ENCODE results near the gene CPSF4L. TPM values are rescaled to one million over a fixed set of nuclear protein-coding genes. Genes with fewer than 3 reads are reported as not detected.

Gene CPSF4L
- total RNA-seq, 1 donor from 2014 or later: not detected

GRCh38 chr17:73262676-73263642, 1.3 kb upstream of the CPSF4L start:
- no peaks in the 10 kb centered on the region for H3K36me3 Mint-ChIP-seq
- H2AFZ ChIP-seq (replicated peaks): no peak overlapping the region
- H3K79me2 ChIP-seq (ENCODE audit: low read depth): no peaks in the 10 kb centered on the region
- H3K27ac ChIP-seq: no peak overlapping the region
- H3K4me3 Mint-ChIP-seq: no peak overlapping the region
- peaks cover 12% of the 10 kb centered on the region for H3F3A ChIP-seq (ENCODE audit: low read depth)
- peak overlapping the region; percentile 96 for H3K27ac Mint-ChIP-seq
- TF ChIP-seq EZH2 (IDR thresholded peaks at IDR 0.05) (no peak), EZH2phosphoT487 (IDR thresholded peaks at IDR 0.05) (no peak)
- TF ChIP-seq, protein P1, sequence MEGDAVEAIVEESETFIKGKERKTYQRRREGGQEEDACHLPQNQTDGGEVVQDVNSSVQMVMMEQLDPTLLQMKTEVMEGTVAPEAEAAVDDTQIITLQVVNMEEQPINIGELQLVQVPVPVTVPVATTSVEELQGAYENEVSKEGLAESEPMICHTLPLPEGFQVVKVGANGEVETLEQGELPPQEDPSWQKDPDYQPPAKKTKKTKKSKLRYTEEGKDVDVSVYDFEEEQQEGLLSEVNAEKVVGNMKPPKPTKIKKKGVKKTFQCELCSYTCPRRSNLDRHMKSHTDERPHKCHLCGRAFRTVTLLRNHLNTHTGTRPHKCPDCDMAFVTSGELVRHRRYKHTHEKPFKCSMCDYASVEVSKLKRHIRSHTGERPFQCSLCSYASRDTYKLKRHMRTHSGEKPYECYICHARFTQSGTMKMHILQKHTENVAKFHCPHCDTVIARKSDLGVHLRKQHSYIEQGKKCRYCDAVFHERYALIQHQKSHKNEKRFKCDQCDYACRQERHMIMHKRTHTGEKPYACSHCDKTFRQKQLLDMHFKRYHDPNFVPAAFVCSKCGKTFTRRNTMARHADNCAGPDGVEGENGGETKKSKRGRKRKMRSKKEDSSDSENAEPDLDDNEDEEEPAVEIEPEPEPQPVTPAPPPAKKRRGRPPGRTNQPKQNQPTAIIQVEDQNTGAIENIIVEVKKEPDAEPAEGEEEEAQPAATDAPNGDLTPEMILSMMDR (IDR thresholded peaks at IDR 0.05): no peak
- no peaks in the 10 kb centered on the region for H3K9me3 ChIP-seq (ENCODE audit: low read depth)
- H3K9ac ChIP-seq: no peak overlapping the region
- H3K4me2 ChIP-seq: peak overlapping the region; percentile 63
- no peak overlapping the region for H3K4me3 ChIP-seq
- peaks cover 2% of the 10 kb centered on the region for H3K9me3 Mint-ChIP-seq
- peaks cover 4% of the 10 kb centered on the region for H4K20me1 ChIP-seq (ENCODE audit: low read depth)
- peaks cover 13% of the 10 kb centered on the region for H3K27me3 Mint-ChIP-seq (ENCODE audit: insufficient read depth, low read depth)
- peaks cover 31% of the 10 kb centered on the region for H3K4me1 Mint-ChIP-seq
- H3K36me3 ChIP-seq: no peaks in the 10 kb centered on the region
- no peak for DNase-seq (ENCODE audit: low spot score)
- no peaks in the 10 kb centered on the region for H3K27me3 ChIP-seq
- peaks cover 22% of the 10 kb centered on the region for H3K4me1 ChIP-seq

GRCh38 chr17:73261952-73262675, 434 bp upstream of the CPSF4L start:
- Histone ChIP-seq H3K36me3 (no peaks in the 10 kb centered on the region), H4K20me1 (ENCODE audit: low read depth) (peaks cover 4% of the 10 kb centered on the region), H3K4me1 (peaks cover 18% of the 10 kb centered on the region), H3F3A (ENCODE audit: low read depth) (peaks cover 11% of the 10 kb centered on the region), H3K27me3 (no peaks in the 10 kb centered on the region), H3K4me3 (no peak overlapping the region), H3K9ac (no peak overlapping the region), H3K79me2 (ENCODE audit: low read depth) (no peaks in the 10 kb centered on the region), H3K4me2 (peak overlapping the region; percentile 63), H3K27ac (no peak overlapping the region), H3K9me3 (ENCODE audit: low read depth) (no peaks in the 10 kb centered on the region), H2AFZ (replicated peaks) (no peak overlapping the region)
- Mint-ChIP-seq H3K4me1 (peaks cover 33% of the 10 kb centered on the region), H3K9me3 (peaks cover 2% of the 10 kb centered on the region), H3K27ac (peak overlapping the region; percentile 96), H3K27me3 (ENCODE audit: insufficient read depth, low read depth) (peaks cover 13% of the 10 kb centered on the region), H3K36me3 (no peaks in the 10 kb centered on the region), H3K4me3 (peak overlapping the region; percentile 43)
- peak; percentile 69 for DNase-seq (ENCODE audit: low spot score)
- TF ChIP-seq, protein P1 (IDR thresholded peaks at IDR 0.05): no peak
- TF ChIP-seq EZH2phosphoT487 (IDR thresholded peaks at IDR 0.05) (no peak), EZH2 (IDR thresholded peaks at IDR 0.05) (no peak)

GRCh38 chr17:73257516-73257915, 4.2 kb downstream of the CPSF4L start:
- Histone ChIP-seq H3K27me3 (peaks cover 9% of the 10 kb centered on the region), H3K79me2 (ENCODE audit: low read depth) (no peaks in the 10 kb centered on the region), H3K4me1 (peaks cover 19% of the 10 kb centered on the region), H3K9ac (no peak overlapping the region), H3K9me3 (ENCODE audit: low read depth) (no peaks in the 10 kb centered on the region), H3K36me3 (no peaks in the 10 kb centered on the region), H4K20me1 (ENCODE audit: low read depth) (peaks cover 2% of the 10 kb centered on the region), H3F3A (ENCODE audit: low read depth) (peaks cover 16% of the 10 kb centered on the region), H3K4me3 (no peak overlapping the region), H3K4me2 (no peak overlapping the region), H3K27ac (no peak overlapping the region), H2AFZ (replicated peaks) (no peak overlapping the region)
- Mint-ChIP-seq H3K4me1 (peaks cover 23% of the 10 kb centered on the region), H3K9me3 (no peaks in the 10 kb centered on the region), H3K27ac (no peak overlapping the region), H3K27me3 (ENCODE audit: insufficient read depth, low read depth) (peaks cover 6% of the 10 kb centered on the region), H3K36me3 (no peaks in the 10 kb centered on the region), H3K4me3 (no peak overlapping the region)
- TF ChIP-seq EZH2 (IDR thresholded peaks at IDR 0.05) (no peak), EZH2phosphoT487 (IDR thresholded peaks at IDR 0.05) (no peak)
- TF ChIP-seq, protein P1 (IDR thresholded peaks at IDR 0.05): no peak
- DNase-seq (ENCODE audit: low spot score): no peak

Data from neural progenitor cell (in vitro differentiated cells).